HEK293 (cell line): Measurements from ENCODE around the gene MACO1.
"Not testable (repeated sequence)": the region's sequence is repeated elsewhere in the genome, so short reads cannot be mapped to it uniquely, and the experiment has no call there.

ENCODE experiments used
- CTCF ChIP-seq: fragments of 450-650 bp; formaldehyde crosslinking; IDR thresholded peaks from 2 replicates; pipeline ENCODE4 v1.5.1; 2016; ENCODE audit warnings: missing biosample characterization, missing genetic modification characterization
- PRDM10 ChIP-seq: fragments of 450-650 bp; formaldehyde crosslinking; IDR thresholded peaks from 2 replicates; pipeline ENCODE4 v1.5.1; 2016; ENCODE audit warnings: missing biosample characterization, missing genetic modification characterization
- SCRT1 ChIP-seq: fragments of 450-650 bp; formaldehyde crosslinking; IDR thresholded peaks from 2 replicates; pipeline ENCODE4 v1.5.1; 2016; ENCODE audit warnings: missing biosample characterization, missing genetic modification characterization, borderline replicate concordance
- SP7 ChIP-seq: fragments of 450-650 bp; formaldehyde crosslinking; IDR thresholded peaks from 2 replicates; pipeline ENCODE4 v1.5.1; 2016; ENCODE audit warnings: missing biosample characterization, missing genetic modification characterization
- YY1 ChIP-seq: fragments of 450-650 bp; formaldehyde crosslinking; IDR thresholded peaks from 2 replicates; pipeline ENCODE4 v1.5.1; 2018; ENCODE audit warnings: missing biosample characterization, missing genetic modification characterization
- ZFP3 ChIP-seq: fragments of 450-650 bp; formaldehyde crosslinking; IDR thresholded peaks from 2 replicates; pipeline ENCODE4 v1.5.1; 2016; ENCODE audit warnings: low read depth, missing biosample characterization, missing genetic modification characterization
- ZNF148 ChIP-seq: fragments of 450-650 bp; formaldehyde crosslinking; IDR thresholded peaks from 2 replicates; pipeline ENCODE4 v1.5.0; 2017; ENCODE audit warnings: missing biosample characterization, missing genetic modification characterization, borderline replicate concordance
- ZNF274 ChIP-seq, 2 experiments: fragments of 200-500 bp in 1 of 2; fragments of 450-650 bp in 1 of 2; sonication (Bioruptor generic) in 1 of 2; formaldehyde crosslinking in 1 of 2; IDR thresholded peaks; 2 replicates each; pipeline versions ENCODE4 v1.5.1 to v1.6.1; 2014 to 2016; ENCODE audit warnings: borderline replicate concordance in 1 of 2, inconsistent platforms in 1 of 2, low read length in 1 of 2, missing biosample characterization in 1 of 2, missing genetic modification characterization in 1 of 2
- ZNF776 ChIP-seq: fragments of 450-650 bp; formaldehyde crosslinking; IDR thresholded peaks from 2 replicates; pipeline ENCODE4 v1.5.0; 2017; ENCODE audit warnings: missing biosample characterization, missing genetic modification characterization, borderline replicate concordance

- not testable (repeated sequence) for TF ChIP-seq CTCF (tag by site-specific recombination); ZNF274 (IDR thresholded peaks at IDR 0.05; ENCODE audit: low read length); ZNF274 (tag by site-specific recombination; IDR thresholded peaks at IDR 0.05; ENCODE audit: borderline replicate concordance); ZFP3; YY1 (tag by site-specific recombination); SP7 (tag by site-specific recombination); ZNF776 (tag by site-specific recombination); ZNF148 (tag by site-specific recombination); SCRT1 (tag by site-specific recombination); PRDM10 (tag by site-specific recombination)
Observed at GRCh38 chr1:25389721-25390120, 41.0 kb upstream of the MACO1 start.
